HepG2 (cell line): ENCODE results near the gene SLC34A3.

Source experiments
- ARID2 ChIP-seq: sonication (generic); formaldehyde crosslinking; IDR thresholded peaks from 2 replicates; pipeline ENCODE4 v1.8.1; 2022; ENCODE audit warnings: mild to moderate bottlenecking, missing genetic modification reagents, borderline replicate concordance
- TAF1 ChIP-seq: sonication (generic); formaldehyde crosslinking; IDR thresholded peaks from 2 replicates; pipeline ENCODE4 v1.4.0; 2020; ENCODE audit warnings: missing genetic modification reagents

DNA sequence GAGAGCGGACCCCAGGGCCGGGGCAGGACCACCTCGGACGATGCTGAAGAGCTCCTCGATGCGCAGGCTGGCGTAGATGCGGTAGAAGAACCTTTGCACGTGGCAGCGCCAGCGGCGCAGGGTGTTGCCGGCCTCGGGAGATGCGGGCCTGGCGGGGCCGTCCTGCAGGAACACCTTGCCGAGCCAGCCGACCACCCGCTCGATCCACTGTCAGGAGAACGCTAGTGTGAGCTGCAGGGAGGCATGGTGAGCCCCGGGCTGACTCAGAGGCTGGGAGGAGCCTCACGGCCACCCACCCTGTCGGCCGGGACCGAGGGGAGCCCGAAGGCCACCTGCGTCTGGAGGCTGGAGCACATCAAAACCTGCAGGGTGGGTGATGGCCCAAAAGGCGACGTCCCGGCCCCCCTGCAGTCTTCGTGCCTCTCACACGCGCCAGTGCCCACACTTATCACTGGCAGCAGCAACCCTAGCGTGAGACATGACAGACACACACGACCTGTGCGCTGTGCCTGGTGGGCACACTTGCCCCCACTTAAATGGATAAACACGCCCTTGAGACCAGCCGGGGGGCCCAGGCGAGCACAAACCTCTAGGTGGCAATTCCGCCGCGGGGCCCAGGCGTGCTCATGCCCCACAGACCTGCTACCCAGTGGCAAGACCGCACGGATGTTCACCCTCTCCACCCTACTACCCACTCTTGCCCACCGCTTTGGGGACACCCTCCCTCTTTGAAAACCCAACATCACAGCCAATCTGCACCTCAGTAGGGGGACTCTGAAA, 45.6 kb upstream of the SLC34A3 start:
- TF ChIP-seq TAF1 (no peak), ARID2 (no peak)
